Neural progenitor cell (in vitro differentiated cells): ENCODE measurements around the gene FAM83G. TPM values are rescaled to one million over a fixed set of nuclear protein-coding genes. Genes with fewer than 3 reads are reported as not detected.

Experiments used
- DNase-seq: peaks from one replicate; pipeline ENCODE4 v3.0.0-alpha.2; 2016; ENCODE audit warnings: low spot score
- H2AFZ ChIP-seq: fragments of 200-600 bp; sonication (generic); replicated peaks from 2 replicates; pipeline ENCODE4 v1.6.1; 2016; ENCODE audit warnings: antibody characterized with exemption
- H3F3A ChIP-seq: fragments of 200-600 bp; sonication (generic); 2 replicates; pipeline ENCODE4 v1.6.1; 2016; ENCODE audit warnings: antibody characterized with exemption, low read depth
- H3K27ac ChIP-seq: fragments of 200-600 bp; sonication (generic); 2 replicates; pipeline ENCODE4 v1.5.1; 2016; ENCODE audit warnings: mild to moderate bottlenecking
- H3K27me3 ChIP-seq: fragments of 200-600 bp; sonication (generic); 2 replicates; pipeline ENCODE4 v1.6.1; 2016; ENCODE audit warnings: mild to moderate bottlenecking, moderate library complexity
- H3K36me3 ChIP-seq: fragments of 200-600 bp; sonication (generic); 2 replicates; pipeline ENCODE4 v1.5.1; 2016
- H3K4me1 ChIP-seq: fragments of 200-600 bp; sonication (generic); 2 replicates; pipeline ENCODE4 v1.6.1; 2016; ENCODE audit warnings: mixed run types
- H3K4me2 ChIP-seq: fragments of 200-600 bp; sonication (generic); 2 replicates; pipeline ENCODE4 v1.6.1; 2016
- H3K4me3 ChIP-seq: fragments of 200-600 bp; sonication (generic); 2 replicates; pipeline ENCODE4 v1.5.1; 2016
- H3K79me2 ChIP-seq: fragments of 200-600 bp; sonication (generic); 2 replicates; pipeline ENCODE4 v1.6.1; 2016; ENCODE audit warnings: low read depth
- H3K9ac ChIP-seq: fragments of 200-600 bp; sonication (generic); 2 replicates; pipeline ENCODE4 v1.6.1; 2016
- H3K9me3 ChIP-seq: fragments of 200-600 bp; sonication (generic); 2 replicates; pipeline ENCODE4 v1.5.1; 2016; ENCODE audit warnings: low read depth
- H4K20me1 ChIP-seq: fragments of 200-600 bp; sonication (generic); 2 replicates; pipeline ENCODE4 v1.6.1; 2016; ENCODE audit warnings: low read depth
- H3K27ac Mint-ChIP-seq: 3 replicates; pipeline ENCODE4 v1.8.0; 2021; ENCODE audit warnings: mixed read lengths
- H3K27me3 Mint-ChIP-seq: 2 replicates; pipeline ENCODE4 v1.8.0; 2022; ENCODE audit warnings: low read depth, mild to moderate bottlenecking, inconsistent platforms, moderate library complexity, mixed read lengths; ENCODE audit not compliant: insufficient read depth
- H3K36me3 Mint-ChIP-seq: 3 replicates; pipeline ENCODE4 v1.8.0; 2021; ENCODE audit warnings: mixed read lengths
- H3K4me1 Mint-ChIP-seq: 3 replicates; pipeline ENCODE4 v1.8.0; 2021; ENCODE audit warnings: mixed read lengths
- H3K4me3 Mint-ChIP-seq: 3 replicates; pipeline ENCODE4 v1.8.0; 2021; ENCODE audit warnings: mild to moderate bottlenecking, moderate library complexity, mixed read lengths
- H3K9me3 Mint-ChIP-seq: 3 replicates; pipeline ENCODE4 v1.8.0; 2020; ENCODE audit warnings: mixed read lengths
- EZH2 ChIP-seq: fragments of 200-600 bp; sonication (generic); IDR thresholded peaks from 2 replicates; pipeline ENCODE4 v1.6.1; 2017; ENCODE audit warnings: antibody characterized with exemption, mild to moderate bottlenecking, moderate library complexity
- EZH2phosphoT487 ChIP-seq: fragments of 200-600 bp; sonication (generic); IDR thresholded peaks from 2 replicates; pipeline ENCODE4 v1.6.1; 2017; ENCODE audit warnings: antibody characterized with exemption
- total RNA-seq: library from RNA; depleted of rRNA; stranded (reverse); fragments of >200 nt; gene quantifications from 2 replicates; pipeline ENCODE4 v1.2.3, GENCODE V29; 2015; ENCODE audit warnings: low replicate concordance
- TF ChIP-seq, protein P1 (sequence below): fragments of 200-600 bp; sonication (generic); IDR thresholded peaks from 2 replicates; pipeline ENCODE4 v1.5.1; 2017; ENCODE audit warnings: antibody characterized with exemption, mild to moderate bottlenecking

FAM83G gene
- total RNA-seq, 1 donor from 2014 or later = 9.9 TPM

GRCh38 chr17:18987230-18987610 lies 17.3 kb downstream of the FAM83G start:
- no peak for DNase-seq
- Histone ChIP-seq H3K4me2 (no peak overlapping the region), H3K36me3 (no peaks in the 10 kb centered on the region), H4K20me1 (peaks cover 7% of the 10 kb centered on the region), H3F3A (no peaks in the 10 kb centered on the region), H2AFZ (no peak overlapping the region), H3K79me2 (no peaks in the 10 kb centered on the region), H3K27me3 (no peaks in the 10 kb centered on the region), H3K9me3 (no peaks in the 10 kb centered on the region), H3K27ac (no peak overlapping the region), H3K9ac (no peak overlapping the region), H3K4me1 (peaks cover 2% of the 10 kb centered on the region), H3K4me3 (no peak overlapping the region)
- Mint-ChIP-seq H3K4me3 (no peak overlapping the region), H3K27me3 (peaks cover 3% of the 10 kb centered on the region), H3K36me3 (no peaks in the 10 kb centered on the region), H3K4me1 (peaks cover 1% of the 10 kb centered on the region), H3K9me3 (no peaks in the 10 kb centered on the region), H3K27ac (peak overlapping the region; percentile 57)
- TF ChIP-seq EZH2phosphoT487 = no peak
- TF ChIP-seq, protein P1, sequence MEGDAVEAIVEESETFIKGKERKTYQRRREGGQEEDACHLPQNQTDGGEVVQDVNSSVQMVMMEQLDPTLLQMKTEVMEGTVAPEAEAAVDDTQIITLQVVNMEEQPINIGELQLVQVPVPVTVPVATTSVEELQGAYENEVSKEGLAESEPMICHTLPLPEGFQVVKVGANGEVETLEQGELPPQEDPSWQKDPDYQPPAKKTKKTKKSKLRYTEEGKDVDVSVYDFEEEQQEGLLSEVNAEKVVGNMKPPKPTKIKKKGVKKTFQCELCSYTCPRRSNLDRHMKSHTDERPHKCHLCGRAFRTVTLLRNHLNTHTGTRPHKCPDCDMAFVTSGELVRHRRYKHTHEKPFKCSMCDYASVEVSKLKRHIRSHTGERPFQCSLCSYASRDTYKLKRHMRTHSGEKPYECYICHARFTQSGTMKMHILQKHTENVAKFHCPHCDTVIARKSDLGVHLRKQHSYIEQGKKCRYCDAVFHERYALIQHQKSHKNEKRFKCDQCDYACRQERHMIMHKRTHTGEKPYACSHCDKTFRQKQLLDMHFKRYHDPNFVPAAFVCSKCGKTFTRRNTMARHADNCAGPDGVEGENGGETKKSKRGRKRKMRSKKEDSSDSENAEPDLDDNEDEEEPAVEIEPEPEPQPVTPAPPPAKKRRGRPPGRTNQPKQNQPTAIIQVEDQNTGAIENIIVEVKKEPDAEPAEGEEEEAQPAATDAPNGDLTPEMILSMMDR = no peak
- TF ChIP-seq EZH2 = no peak

- H3K36me3 ChIP-seq = no peaks in the 10 kb centered on the region
- H3K4me3 ChIP-seq = no peak overlapping the region
- Mint-ChIP-seq H3K36me3 (no peaks in the 10 kb centered on the region), H3K9me3 (no peaks in the 10 kb centered on the region), H3K27ac (no peak overlapping the region), H3K4me1 (peaks cover 5% of the 10 kb centered on the region), H3K27me3 (peaks cover 3% of the 10 kb centered on the region), H3K4me3 (no peak overlapping the region)
- TF ChIP-seq, protein P1 = no peak
- TF ChIP-seq EZH2phosphoT487 (no peak), EZH2 (no peak)
- H3K27me3 ChIP-seq = no peaks in the 10 kb centered on the region
- H3F3A ChIP-seq = no peaks in the 10 kb centered on the region
- no peaks in the 10 kb centered on the region for H3K9me3 ChIP-seq
- H3K9ac ChIP-seq = no peak overlapping the region
- H3K4me2 ChIP-seq = no peak overlapping the region
- H3K4me1 ChIP-seq = peaks cover 7% of the 10 kb centered on the region
- no peak overlapping the region for H3K27ac ChIP-seq
- peaks cover 12% of the 10 kb centered on the region for H4K20me1 ChIP-seq
- no peaks in the 10 kb centered on the region for H3K79me2 ChIP-seq
- H2AFZ ChIP-seq = no peak overlapping the region
- DNase-seq = no peak
These were observed 17.9 kb downstream of the FAM83G start for GRCh38 chr17:18986541-18987229.

DNA sequence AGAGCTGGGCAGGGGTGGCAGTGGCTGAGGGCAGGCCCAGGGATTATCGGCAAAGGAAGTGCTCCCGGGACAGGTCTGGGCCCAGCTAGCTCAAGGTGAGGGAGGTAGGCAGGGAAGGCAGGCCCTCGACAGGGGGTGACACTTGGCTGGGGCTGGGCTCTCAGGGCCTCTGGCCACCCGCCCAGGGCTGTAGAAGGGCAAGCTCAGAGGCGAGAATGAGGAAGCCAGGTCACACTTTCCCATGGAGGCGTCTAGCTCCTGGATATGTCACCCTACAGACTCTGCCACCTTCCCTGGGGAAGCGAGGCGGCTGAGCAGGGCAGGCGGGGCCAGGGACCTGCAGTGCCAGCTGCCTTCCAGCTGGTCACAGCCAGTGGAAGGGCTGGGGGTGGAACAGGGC lies 19.1 kb downstream of the FAM83G start:
- no peak for TF ChIP-seq EZH2phosphoT487
- TF ChIP-seq EZH2 = no peak
- TF ChIP-seq, protein P1 = no peak
- H3K9ac ChIP-seq = no peak overlapping the region
- no peak for DNase-seq
- Mint-ChIP-seq H3K27me3 (peaks cover 2% of the 10 kb centered on the region), H3K27ac (no peak overlapping the region), H3K36me3 (no peaks in the 10 kb centered on the region), H3K4me1 (peaks cover 14% of the 10 kb centered on the region), H3K4me3 (no peak overlapping the region), H3K9me3 (no peaks in the 10 kb centered on the region)
- no peaks in the 10 kb centered on the region for H3K79me2 ChIP-seq
- no peak overlapping the region for H3K4me3 ChIP-seq
- no peaks in the 10 kb centered on the region for H3K36me3 ChIP-seq
- peaks cover 16% of the 10 kb centered on the region for H4K20me1 ChIP-seq
- no peak overlapping the region for H2AFZ ChIP-seq
- H3K4me1 ChIP-seq = peaks cover 16% of the 10 kb centered on the region
- H3K27ac ChIP-seq = no peak overlapping the region
- no peaks in the 10 kb centered on the region for H3F3A ChIP-seq
- H3K4me2 ChIP-seq = no peak overlapping the region
- H3K9me3 ChIP-seq = no peaks in the 10 kb centered on the region
- H3K27me3 ChIP-seq = no peaks in the 10 kb centered on the region
